Endometrial microvascular endothelial cells (primary cell): Measurements from ENCODE around the gene CTNNA2. TPM values are rescaled to one million over a fixed set of nuclear protein-coding genes. Genes with fewer than 3 reads are reported as not detected.
"Not testable (repeated sequence)": the region's sequence is repeated elsewhere in the genome, so short reads cannot be mapped to it uniquely, and the experiment has no call there.

Experiments
- in situ Hi-C: cut with HindIII; loops from 2 replicates; pipeline ENCODE4 v1.10.0; 2017; ENCODE audit warnings: low sequenced_read_pairs, low pct_unique_long_range_greater_than_20kb; ENCODE audit errors: inconsistent ontology term
- total RNA-seq: library from RNA; depleted of rRNA; stranded (reverse); fragments of >200 nt; gene quantifications from one replicate; pipeline ENCODE4 v1.2.3, GENCODE V29; 2015; ENCODE audit errors: inconsistent ontology term

The CTNNA2 gene
- total RNA-seq, 1 donor from 2014 or later, result not detected

GRCh38 chr2:80028051-80028450 lies 515.2 kb downstream of the CTNNA2 start:
- in situ Hi-C loops, result no loop called here

DNA sequence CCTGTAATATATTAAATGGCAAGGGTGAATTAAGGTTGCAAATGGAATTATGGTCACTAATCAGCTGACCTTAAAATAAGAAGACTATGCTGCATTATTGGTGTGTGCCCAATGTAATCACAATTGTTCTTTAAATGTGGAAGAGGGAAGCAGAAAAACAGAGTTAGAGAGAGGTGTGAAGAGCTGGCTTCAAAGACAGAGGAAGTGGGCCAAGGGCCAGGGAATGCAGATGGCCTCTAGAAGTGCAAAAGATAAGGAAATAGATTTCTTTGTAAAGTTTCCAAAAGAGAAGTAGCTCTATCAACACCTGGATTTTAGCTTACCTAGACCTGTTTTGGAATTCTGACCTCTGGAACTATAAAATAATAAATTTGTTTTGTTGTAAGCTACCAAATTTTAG lies 515.7 kb downstream of the CTNNA2 start:
- in situ Hi-C loops, result no loop called here

DNA sequence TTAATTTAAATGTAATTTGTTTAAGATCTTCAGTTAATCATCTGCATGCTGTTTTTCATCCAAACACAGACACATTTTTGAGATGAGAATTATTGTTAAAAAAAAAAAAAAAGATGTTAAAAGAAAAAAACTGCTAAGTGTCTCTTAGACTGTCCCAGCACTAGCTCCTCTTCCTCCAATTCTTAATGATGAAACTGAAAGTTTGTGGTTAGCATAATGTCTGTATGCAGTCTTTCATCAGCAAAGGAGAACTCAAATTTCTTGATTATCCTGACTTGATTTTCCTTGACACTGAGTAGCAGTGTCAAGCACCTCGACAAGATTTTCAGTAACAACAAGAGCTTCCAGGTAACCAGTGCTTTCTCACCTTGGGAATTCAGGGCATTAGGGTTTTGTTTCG lies 517.3 kb downstream of the CTNNA2 start:
- in situ Hi-C loops, result no loop called here

DNA sequence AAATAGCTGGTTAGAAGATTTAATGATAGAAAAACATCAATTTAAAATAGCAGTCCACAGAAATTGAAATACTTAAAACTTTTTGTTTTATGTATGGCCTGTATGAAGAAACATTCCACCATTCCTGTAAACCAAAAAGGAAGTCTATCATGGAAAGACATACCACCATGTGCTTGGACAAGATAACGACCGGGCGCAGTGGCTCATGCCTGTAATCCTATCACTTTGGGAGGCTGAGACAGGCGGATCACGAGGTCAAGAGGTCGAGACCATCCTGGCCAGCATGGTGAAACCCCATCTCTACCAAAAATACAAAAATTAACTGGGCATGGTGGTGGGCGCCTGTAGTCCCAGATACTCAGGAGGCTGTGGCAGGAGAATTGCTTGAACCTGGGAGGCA lies 519.8 kb downstream of the CTNNA2 start:
- in situ Hi-C loops, result not testable (repeated sequence)

GRCh38 chr2:80035749-80036285 lies 523.0 kb downstream of the CTNNA2 start:
- in situ Hi-C loops, result no loop called here

- in situ Hi-C loops, result no loop called here
Observed at GRCh38 chr2:80037310-80037709, 524.5 kb downstream of the CTNNA2 start.

DNA sequence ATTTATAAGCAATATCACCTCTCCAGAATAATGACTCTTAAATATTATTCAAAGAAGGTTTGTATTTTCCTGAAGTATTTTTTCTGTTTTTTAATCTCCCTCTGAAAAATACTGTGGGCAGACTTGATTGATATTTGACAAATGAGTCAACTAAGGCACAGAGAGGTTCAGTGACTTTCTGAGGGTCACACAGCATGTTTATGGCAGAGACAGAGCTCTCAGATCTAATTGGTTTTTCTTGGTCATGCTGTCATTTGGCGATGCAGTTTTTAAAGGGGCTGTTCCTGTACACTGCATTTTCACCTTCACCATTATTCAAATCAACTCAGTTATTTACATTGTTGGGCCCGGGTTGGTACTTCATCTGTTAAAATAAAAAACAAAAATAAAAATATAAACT lies 527.4 kb downstream of the CTNNA2 start:
- in situ Hi-C loops, result no loop called here

- in situ Hi-C loops, result no loop called here
Observed at GRCh38 chr2:80042635-80043034, 529.8 kb downstream of the CTNNA2 start.

DNA sequence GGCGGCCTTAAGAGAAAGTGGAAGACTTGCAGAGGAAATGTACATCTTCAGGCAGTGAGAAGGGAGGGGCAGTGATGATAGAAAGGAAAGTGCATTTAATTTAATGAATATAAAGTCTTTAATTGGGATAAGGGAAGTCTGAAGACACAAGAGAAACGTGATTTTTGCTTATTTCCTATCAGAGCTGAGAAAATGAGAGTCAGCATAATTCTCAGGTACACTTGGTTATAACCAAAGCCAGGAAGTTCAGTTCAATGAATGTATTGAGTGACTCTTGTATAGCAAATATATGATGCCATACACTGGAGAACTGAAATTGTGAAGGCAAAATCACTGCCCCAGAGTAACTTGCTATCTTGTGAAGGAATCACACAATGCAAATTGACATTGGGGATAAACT lies 535.4 kb downstream of the CTNNA2 start:
- in situ Hi-C loops, result no loop called here

DNA sequence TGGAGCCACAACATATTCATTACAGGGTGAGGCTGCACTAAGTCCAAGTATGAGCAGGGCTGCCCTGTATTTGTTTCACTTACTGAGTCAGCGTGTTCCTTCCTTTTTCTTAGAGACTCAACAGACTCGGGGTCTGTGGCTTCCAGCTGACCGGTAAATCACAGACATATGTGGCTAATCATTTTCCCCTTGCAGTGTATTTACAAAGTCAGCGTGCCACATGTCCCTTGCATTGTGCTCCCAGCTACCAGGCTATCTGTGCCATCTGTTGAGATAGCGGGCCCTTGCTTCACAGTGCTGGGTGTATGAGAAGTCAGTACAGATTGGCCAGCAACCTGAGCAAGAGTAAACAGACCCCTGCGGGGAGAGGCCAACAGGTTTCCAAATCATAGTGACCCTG lies 537.4 kb downstream of the CTNNA2 start:
- in situ Hi-C loops, result no loop called here

GRCh38 chr2:80053522-80054345 lies 540.9 kb downstream of the CTNNA2 start:
- in situ Hi-C loops, result no loop called here

DNA sequence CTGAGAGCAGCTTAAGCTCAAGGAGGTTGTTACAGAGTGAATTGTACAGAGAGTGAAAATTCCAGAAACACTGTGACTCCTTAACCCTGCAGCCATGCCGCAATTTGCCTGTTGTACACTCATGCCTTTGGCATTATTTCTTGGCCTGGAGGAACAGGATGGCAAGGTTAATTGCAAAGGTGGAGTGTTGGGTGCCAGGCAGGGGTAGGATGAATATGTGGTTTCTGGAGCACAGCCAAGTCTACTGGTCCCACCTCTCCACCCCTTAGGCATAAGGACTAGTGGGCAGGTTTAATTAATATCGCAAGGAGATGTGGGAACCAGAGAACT lies 541.5 kb downstream of the CTNNA2 start:
- in situ Hi-C loops, result no loop called here

DNA sequence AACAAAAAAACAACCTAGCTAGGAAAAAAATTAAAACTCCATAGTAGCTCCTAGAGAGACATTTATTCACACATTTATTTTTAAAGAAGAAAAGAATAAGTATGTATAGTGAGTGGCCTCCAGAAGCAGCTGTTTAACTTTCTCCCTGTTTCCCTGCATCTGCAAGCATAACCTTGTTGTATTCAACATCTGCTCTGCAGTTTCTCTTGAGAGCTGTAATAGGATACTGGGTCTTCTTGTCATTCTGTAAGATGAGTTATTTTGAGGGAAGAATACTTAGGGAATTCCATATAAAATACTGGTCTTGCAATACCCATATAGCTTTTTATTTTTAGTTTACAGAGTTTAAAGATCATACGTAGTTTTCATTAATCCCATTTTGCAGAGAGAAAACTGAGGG lies 545.1 kb downstream of the CTNNA2 start:
- in situ Hi-C loops, result no loop called here

GRCh38 chr2:80058562-80058961 lies 545.7 kb downstream of the CTNNA2 start:
- in situ Hi-C loops, result no loop called here

DNA sequence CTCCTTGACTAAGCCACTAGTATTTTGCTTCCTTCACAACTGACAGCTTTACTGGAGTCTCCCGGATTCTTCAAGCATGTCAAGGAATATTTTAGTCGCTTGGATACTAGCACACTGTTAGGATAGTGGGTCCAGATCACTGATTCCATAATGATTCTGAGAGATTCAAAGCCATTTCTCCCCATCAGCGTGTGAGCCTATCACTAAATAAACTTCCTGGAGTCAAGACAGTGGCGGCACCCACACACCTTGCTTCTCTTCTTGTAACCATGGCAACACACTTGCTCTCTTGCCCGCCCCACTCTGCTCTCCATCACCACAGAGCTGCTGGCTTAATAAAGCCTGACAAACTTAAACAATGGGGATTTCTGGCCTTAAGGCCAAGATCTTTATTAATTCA lies 546.6 kb downstream of the CTNNA2 start:
- in situ Hi-C loops, result no loop called here

DNA sequence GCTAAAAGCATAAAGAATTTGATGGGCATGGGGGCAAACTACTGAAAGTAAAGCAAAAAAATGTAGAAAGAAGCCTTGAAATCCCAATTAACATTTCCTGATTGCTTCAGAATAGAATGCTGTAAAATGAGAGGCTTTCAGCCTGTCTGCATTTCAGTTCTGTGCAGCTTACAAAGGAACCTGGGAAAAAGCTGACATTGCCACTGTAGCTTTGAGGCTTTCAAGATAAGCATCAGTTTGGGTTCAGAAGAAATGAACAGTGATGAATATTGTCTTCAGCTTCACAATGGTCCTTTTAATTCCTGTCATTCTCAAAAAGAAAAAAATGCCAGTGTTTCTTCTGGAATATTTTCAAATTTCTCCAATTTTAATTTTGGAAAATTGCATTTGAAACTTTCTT lies 549.0 kb downstream of the CTNNA2 start:
- in situ Hi-C loops, result no loop called here

- in situ Hi-C loops, result no loop called here
Observed at GRCh38 chr2:80062298-80062697, 549.4 kb downstream of the CTNNA2 start.

DNA sequence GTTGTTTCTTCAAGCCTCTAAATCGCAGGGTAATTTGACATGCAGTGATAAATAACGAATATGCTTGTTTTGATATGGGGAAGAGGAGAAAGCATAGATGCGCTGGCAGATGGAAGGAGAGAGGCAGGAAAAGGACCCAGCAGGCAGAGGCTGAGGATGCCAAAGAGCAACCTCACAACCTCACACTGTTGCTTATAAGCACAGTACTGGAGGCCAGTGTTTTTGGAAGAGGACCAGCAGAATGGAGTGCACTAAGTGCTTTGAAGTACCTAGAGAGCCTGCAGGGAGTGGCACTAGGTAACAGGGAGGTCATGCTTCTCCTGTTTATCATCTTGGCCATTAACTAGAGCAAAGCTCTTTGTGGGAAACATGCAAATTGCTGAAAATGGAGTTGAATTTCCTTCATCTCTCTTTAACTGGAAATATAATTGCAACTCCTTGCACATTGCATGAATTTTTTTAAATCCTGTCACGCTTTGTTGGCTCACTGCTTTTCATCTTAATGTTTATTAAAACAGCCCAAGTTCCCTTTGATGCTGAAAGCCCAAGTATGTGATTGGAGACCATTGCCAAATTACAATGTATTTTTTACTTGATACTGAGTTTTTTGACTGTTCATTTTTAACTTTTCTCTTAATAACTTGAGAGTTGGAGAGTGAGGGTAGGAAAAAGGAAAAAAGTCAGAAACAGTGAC lies 555.3 kb downstream of the CTNNA2 start:
- in situ Hi-C loops, result no loop called here

GRCh38 chr2:80070587-80070986 lies 557.7 kb downstream of the CTNNA2 start:
- in situ Hi-C loops, result no loop called here

- in situ Hi-C loops, result no loop called here
Observed at GRCh38 chr2:80071941-80072340, 559.1 kb downstream of the CTNNA2 start.
